HG02571 (cell line): Measurements from ENCODE around the gene FNDC3B.

Source experiments
- ATAC-seq: cut with Tn5 transposase; IDR thresholded peaks from one replicate; pipeline ENCODE4 v1.9.1; 2021; ENCODE audit warnings: mild to moderate bottlenecking, moderate library complexity; ENCODE audit not compliant: unreplicated experiment

FNDC3B gene

GRCh38 chr3:172163320-172163719, 123.9 kb downstream of the FNDC3B start:
- no peak for ATAC-seq

DNA sequence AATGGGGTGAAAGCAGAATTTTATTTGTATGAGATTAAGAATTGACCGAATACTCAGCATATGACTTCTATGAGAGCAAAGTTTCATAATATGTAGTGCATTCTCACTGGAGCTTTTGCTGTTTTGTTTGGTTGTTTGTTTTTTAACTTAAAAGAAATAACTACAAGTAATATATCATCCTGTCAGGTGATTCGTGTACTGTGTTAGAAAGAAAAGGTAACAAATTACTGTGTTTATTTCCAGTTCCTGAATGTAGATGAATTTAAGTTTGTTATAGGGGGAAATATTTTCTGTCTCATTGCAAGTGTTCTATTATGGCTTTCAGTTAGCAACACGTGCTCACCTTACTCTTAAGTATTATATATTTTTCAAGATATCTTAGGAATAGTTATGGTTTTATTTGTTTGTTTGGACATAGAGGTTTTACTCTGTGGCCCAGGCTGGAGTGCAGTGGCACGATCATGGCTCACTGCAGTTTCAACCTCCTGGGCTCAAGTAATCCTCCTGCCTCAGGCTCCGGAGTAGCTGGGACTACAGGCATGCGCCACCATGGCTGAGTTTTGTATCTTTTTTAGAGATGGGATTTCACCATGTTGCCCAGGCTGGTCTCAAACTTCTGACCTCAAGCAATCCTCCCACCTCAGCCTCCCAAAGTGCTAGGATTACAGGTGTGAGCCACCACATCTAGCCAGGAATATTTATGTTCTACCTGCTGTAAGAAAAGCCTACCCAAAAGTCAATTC, 125.4 kb downstream of the FNDC3B start:
- ATAC-seq = no peak

GRCh38 chr3:172166261-172166660, 126.9 kb downstream of the FNDC3B start:
- ATAC-seq = no peak

- ATAC-seq = no peak
Observed at GRCh38 chr3:172166890-172167289, 127.5 kb downstream of the FNDC3B start.

DNA sequence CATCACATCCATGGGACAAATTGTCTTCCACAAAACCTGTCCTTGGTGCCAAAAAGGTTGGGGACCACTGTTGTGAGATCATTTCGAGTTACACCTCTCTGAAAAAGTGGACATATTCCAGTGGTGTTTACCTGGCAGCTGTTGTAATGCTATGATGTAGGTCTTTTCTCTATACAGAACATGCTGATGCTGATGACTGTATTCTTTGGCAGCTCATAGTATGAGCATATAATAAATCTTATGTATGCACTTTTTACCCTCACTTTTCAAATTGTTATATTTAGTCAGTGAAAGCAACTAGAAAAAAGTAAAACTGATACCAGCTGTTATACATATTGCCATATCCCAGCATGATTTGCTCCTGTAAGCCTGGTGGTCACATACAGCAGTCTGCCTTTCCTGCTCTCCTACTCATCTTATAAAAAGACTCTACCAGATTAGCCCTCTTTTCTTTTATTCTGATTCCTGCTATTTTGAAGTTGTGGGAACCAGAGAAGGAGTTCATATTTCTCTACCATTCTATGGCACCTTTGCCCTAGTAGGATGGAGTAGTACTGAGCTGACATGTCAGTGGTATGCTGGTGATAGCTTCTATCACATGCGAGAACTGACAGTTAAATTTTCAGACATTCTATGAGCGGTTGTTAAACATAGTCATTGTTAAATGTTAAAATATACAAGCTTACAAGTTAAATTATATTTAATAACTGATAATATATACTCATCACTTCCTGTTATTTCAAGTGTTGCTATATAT, 128.7 kb downstream of the FNDC3B start:
- ATAC-seq = no peak

DNA sequence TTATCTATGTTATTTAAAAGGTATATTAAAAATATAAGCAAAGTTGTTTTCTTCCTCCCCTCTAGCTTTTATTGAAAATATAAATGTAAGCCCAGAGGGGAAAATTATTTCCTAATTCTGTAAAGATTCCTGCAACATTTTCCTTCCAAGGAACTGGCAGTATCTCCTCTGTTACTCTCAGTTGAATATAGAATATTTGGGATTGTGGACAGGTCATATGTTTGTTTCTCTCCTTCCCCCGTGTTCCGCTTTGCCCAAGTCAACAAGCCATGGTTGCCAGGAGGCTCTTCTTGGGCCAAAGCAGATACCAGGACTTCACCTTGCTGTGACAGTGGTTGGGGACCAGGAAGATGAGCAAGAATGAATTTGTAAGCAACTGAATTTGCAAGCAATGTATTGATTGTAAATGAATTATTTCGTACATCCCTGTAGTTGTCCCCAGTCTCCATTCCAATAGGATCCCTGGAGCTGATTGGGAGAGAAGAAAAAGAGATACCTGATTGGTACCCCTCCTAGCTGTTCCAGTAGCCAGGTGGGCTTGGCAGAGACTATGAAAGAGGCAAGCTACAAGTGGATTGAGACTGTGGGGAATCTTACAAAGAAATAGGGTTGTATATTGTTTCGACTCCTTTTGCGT, 130.8 kb downstream of the FNDC3B start:
- ATAC-seq = no peak

DNA sequence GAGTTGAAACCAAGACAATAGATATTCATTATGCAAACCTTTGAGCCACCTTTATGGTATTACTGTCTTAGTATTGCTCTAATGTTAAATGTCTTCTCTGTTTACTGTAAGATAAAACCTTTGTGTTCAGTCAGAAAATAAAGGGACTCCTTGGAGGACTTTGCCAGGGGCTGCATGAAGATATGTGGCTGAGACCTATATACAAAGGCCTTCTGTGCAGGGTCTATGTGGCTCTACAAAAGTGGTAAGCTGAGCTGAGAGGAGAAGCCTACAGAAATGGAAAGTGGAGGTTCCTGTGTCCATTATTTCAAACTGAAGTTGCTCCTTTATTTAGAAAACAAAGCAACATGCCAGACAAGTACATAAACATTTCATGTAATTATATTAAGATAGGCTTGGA, 131.5 kb downstream of the FNDC3B start:
- no peak for ATAC-seq

DNA sequence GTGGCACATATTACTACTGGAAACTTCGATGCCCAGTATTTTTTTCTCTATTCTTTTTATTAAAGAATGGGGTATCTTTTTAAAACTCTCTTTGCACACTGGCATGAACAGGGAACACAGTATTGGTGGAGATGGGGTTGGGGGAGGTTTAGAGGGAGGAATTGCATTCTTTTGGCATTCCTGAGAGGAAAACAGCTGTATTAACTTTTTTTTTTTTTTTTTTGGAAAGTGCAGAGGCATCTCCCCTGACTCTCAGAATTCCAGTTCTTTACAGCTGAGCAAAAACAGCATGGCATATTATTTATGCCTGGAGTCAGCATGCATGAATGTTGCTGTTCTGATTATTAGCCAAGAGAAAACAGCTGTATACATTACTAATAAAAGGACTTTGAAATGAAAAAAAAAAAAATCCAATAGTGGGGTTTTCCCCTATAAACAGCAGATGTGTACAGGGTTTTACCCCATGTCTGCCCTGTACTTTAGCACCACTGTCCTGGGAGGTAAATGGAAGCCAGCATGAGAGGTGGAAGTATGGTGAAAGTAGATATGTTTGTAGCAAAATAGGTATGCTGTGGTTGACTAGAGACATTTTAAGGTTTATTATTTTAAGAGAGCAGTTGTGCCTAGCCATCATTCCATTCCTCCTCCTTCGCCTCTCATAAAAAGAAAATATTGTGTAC, 132.2 kb downstream of the FNDC3B start:
- no peak for ATAC-seq

DNA sequence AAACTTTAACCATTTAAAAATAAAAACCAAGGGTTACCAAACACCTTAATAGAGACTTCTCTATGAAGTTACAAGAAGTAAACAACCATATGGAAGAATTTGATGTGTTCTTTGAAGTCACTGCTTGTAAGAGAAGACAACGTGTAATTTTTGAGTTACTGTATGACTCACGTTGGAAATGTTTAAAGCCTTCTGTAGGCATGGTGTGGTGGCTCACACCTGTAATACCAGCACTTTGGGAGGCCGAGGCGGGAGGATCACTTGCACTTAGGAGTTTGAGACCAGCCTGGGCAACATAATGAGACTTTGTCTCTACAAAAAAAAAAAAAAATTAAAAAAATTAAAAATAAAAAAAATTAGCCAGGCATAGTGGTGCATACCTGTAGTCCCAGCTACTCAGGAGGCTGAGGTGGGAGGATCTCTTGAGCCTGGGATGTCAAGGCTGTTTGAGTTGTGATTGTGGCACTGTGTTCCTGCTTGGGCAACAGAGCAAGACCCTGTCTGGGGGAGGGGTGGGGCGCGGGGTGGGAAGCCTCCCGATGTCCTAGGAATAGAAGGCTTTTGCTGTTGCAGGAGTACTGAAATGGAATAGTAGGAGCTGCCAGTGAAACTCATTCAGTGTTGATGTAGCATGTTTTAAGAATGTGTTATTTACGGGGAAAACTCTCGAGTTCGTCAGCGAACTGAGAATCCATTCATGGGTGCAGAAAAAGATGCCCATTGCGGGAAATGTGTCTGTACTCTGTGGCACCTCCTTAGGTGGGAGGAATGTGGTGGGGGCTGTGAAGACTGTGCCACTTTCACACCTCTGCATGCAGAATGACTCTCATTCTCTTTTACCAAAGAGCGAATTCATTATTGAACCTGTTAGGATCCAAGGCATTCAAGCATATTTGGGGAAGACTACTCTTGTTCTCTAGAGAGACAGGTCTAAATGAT, 134.2 kb downstream of the FNDC3B start:
- no peak for ATAC-seq

DNA sequence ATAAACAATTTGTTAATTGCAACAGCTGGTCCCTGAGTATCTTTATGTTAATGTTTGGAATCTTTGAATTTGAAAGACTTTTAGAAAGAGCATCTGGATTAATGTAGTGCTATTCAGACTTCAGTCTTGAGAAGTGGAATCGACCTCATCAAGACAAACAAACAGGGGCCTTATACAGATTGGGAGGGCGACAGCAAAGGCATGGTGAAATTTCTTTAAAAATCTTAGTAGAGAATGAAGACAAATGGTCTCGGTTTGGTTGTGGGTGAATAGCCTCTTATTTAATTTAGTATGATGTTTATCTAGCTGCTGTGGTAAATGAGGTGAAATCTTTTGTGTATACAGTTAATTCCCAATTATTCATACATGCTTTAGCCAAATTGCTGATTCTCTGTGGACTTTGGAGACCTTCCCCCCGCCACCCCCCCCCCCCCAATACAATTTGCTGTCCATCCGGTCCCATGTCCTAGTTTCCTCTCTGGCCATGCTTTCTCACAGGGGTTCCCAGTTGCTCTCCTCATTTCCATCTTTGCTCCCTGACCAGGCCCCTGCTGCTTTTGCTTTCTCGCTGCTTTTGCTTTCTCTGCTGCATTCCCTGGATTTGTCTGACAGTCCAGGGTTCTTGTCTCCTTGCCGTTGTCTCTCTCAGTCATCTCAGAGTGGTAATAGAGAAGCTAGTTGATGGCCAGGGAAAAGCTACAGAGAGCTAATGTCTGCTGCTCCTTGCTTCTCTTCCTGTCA, 135.3 kb downstream of the FNDC3B start:
- no peak for ATAC-seq

DNA sequence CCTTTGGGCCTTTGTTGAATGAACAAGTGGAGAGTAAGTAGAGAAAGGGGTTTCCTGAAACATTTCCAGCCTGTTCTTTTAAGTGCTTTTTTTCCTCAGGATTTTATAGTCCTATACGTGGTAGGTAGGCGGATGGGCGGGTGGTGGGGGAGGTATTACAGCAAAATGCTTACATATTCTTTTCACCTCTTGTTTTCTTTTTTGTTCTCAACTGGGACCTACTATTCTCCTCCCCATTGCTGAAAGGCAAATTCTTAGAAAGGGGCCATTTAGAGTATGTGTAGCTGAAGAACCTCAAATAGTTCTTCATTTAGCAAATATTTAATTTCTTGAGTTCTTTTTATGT, 135.8 kb downstream of the FNDC3B start:
- no peak for ATAC-seq

GRCh38 chr3:172176061-172176770, 136.8 kb downstream of the FNDC3B start:
- ATAC-seq = no peak

GRCh38 chr3:172177046-172177445, 137.7 kb downstream of the FNDC3B start:
- ATAC-seq = no peak

DNA sequence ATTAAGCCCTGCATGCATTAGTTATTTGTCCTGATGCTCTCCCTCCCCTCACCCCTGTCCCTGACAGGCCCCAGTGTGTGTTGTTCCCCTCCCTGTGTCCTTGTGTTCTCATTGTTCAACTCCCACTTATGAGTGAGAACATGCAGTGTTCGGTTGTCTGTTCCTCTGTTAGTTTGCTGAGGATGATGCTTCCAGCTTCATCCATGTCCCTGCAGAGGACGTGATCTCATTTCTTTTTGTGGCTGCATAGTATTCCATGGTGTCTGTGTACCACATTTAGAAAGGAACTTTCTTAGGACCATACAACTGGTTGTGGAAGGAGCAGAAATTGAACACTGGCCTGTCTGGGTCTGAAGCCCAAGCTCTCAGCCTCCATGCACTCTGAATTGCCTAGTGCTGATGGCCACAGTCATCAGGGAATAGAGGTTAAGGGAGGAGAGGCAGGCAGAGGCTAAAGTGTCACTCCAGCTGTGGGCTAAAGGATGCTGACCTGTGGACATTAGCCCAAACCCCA, 138.5 kb downstream of the FNDC3B start:
- ATAC-seq = no peak

- no peak for ATAC-seq
Observed at GRCh38 chr3:172179680-172180399, 140.5 kb downstream of the FNDC3B start.

- no peak for ATAC-seq
Observed at GRCh38 chr3:172180473-172180872, 141.1 kb downstream of the FNDC3B start.

DNA sequence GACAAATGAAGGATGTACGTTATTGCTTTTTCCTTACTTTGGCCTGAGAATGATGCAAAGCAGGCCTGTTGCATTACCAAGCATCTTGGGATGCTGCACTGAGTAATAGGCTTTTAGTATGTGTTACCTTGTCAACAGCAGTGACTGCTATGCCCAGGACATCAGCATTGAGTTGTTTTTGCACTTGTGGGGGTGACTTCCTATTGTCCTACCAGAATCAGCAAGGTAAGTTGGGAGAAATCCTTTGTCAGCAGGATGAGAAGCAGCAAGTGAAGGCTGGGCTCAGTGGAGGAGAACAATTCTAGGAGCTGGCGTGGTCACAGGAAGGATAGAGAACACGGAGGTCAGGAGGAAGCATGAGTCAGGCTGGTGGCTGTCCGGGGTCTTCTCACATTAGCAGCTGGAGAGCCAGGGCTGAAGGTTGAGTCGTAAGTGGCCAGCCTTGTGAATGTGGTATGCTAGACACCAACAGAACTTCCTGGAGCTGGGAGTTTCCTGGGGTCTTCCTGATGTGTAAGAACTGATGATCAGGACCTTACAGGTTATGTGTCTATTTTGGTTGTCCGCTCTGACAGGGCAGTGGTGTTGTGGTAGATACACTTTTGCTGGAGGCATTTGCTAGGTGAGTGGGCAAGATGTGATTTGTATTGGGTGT, 142.7 kb downstream of the FNDC3B start:
- no peak for ATAC-seq

DNA sequence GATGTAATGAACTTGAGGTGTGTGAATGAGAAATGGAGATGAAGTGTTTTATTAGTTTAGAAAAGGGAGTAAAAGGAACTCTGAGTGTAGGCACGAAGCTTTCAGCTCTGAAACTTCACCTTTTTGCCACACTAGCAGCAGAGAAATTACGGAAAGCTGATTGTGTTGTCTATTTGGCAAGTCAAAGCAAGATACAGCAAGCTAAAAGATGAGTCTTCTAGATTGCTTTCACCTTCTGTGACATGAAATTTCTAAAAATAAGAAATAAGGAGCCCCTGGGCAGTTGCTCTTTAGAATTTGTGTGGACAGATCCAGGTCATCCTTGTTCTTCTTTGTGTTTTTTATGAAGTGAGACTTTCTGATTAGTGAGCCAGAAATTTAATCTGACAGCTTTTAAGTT, 143.4 kb downstream of the FNDC3B start:
- ATAC-seq = no peak
